Measurements from ENCODE around the gene TECTA.
A peak's percentile ranks its signal among the peaks of the same experiment; 100 is the strongest.
"Not testable (repeated sequence)": the region's sequence is repeated elsewhere in the genome, so short reads cannot be mapped to it uniquely, and the experiment has no call there.

TECTA gene

GRCh38 chr11:121091492-121092152, 9.4 kb upstream of the TECTA start:
- peak; percentile 11 for DNase-seq

- no peak for DNase-seq
Observed at GRCh38 chr11:121095561-121095960, 5.5 kb upstream of the TECTA start.

GRCh38 chr11:121099364-121099763, 1.7 kb upstream of the TECTA start:
- no peak for DNase-seq

- no peak for DNase-seq
Observed at GRCh38 chr11:121099885-121100284, 1.2 kb upstream of the TECTA start.

DNA sequence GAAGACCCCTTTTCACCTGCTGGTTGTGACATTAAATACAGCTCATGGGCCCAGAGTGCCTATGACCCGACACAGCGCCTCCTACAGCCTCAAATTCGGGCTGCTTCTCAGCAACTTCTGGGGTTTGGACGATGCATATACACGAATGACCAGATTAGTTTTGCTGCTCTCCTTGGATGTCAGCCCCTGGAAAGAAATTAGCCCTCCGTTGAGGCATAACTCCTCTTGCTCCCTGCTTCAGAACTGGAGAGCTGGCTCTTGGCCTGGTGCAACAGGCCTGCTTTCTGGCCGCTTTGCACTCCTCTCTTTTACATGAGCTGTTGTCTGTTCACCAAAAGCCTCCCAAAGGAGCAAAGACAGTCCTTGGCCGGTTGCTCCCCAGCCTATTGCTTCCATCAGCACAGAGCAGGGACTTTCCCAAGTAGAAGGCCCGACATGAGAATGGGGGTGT, 3.3 kb downstream of the TECTA start:
- DNase-seq = no peak

GRCh38 chr11:121105063-121105480, 4.0 kb downstream of the TECTA start:
- no peak for DNase-seq

GRCh38 chr11:121105481-121106195, 4.6 kb downstream of the TECTA start:
- DNase-seq = no peak

- DNase-seq = no peak
Observed at GRCh38 chr11:121106812-121107211, 5.8 kb downstream of the TECTA start.

DNA sequence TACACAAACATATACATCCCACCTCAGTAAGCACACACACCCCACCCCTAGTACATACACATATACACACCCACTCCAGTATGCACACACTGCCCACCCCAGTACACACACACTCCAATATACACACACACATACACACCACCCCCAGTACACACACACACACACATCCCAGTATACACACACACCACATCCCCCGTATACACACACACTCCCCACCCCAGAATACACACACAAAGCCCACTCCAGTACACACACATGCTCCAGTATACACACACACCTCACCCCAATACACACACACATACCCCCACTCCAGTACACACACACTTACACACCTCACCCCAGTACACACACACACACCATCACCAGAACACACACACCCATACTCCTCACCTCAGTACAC, 7.4 kb downstream of the TECTA start:
- no peak for DNase-seq

- no peak for DNase-seq
Observed at GRCh38 chr11:121109471-121109870, 8.4 kb downstream of the TECTA start.

GRCh38 chr11:121109916-121110586, 9.0 kb downstream of the TECTA start:
- no peak for DNase-seq

- no peak for DNase-seq
Observed at GRCh38 chr11:121110871-121111724, 10.1 kb downstream of the TECTA start.

- DNase-seq = peak; percentile 42
Observed at GRCh38 chr11:121112498-121113455, 11.7 kb downstream of the TECTA start.

DNA sequence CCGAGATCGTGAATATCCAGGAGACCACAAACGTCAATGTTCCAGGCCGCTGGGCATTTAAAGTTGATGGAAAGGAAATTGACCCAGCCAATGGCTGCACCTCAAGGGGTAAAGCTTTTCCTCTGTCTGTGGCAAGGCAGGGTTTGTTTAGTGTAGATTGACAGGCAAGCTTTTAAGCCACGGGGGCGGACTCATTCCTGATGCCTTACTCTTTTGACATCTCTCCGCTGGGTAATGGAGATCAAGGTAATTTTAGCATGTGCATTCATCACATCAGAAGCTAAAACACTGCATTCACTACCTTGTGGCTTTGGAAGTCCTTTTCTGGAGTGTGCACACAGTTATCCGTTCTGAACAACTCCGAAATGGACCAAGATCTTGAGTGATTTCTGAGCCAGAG, 12.6 kb downstream of the TECTA start:
- DNase-seq = no peak

DNA sequence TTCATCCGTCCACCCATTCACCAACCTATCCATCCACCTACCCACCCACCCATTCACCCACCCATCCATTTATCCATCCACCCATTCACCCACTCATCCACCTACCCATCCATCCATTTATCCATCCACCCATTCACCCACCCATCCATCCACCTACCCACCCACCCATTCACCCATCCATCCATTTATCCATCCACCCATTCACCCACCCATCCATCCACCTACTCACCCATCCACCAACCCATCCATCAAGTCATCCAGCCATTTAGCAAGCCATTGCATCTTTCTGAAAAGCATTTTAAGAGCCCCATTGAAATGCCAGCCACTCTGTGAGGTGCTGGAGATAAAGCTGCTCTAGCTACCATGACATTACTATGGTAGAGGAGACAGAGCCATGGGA, 14.0 kb downstream of the TECTA start:
- not testable (repeated sequence) for DNase-seq

DNA sequence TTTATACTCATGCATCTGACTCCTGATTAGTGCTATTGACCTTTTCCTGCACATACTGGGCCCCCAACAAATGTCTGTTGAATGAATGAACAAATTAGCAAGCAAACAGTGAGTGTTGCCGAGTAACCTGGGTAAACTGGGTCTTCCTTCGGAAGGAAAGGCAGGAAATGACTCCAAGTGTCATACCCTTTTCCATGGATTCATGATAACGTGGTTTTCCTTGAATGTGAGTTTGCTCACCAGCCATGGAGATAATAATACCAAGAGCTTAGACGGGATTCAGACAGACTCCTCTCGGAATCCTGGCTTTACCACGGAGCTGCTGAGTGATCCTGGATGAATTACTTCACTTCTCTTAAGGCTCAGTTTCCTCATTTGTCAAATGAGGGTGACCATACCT, 16.7 kb downstream of the TECTA start:
- no peak for DNase-seq

GRCh38 chr11:121119440-121119839, 18.4 kb downstream of the TECTA start:
- DNase-seq = no peak

DNA sequence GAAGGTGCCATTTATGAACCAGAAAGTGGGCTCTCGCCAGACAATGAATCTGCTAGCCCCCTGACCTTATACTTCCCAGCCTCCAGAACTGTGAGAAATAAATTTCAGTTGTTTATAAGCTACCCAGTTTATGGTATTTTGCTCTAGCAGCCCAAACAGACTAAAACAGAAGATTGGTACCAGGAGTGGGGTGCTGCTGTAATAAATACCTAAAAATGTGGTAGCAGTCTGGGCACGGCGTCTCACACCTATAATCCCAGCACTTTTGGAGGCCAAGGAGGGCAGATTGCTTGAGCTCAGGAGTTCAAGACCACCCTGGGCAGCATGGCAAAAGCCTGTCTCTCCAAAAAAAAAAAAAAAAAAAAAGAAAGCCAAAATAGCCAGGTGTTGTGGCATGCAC, 21.3 kb downstream of the TECTA start:
- no peak for DNase-seq

DNA sequence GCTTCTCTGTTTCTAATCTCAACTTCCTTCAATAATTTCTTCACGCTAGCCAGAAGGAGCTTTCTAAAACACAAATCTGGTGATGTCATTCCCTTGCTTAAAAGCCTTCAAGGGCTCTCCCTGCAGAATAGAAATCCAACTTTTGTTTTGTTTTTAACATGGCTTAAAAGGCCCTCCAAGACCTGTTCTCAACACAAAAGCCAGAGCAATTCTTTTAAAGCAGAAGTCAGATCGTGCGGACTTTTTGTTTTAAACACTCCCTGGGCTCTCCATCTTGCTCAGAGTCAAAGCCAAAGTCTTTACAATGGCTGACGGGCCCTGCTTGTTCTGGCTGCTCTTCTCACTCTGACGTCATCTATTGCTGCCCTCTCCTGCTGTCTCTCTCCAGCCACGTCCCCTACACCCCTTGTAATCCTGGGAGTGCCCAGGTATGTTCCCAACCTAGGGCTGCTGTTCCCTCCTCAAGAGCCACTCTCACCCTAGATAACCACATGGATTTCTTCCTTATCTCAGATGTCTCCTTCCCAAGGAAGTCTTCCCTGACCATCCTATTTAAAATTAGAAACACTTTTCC, 22.5 kb downstream of the TECTA start:
- no peak for DNase-seq

- DNase-seq = no peak
Observed at GRCh38 chr11:121127809-121128208, 26.8 kb downstream of the TECTA start.

Data from KG1 (cell line).